ENCODE data around the gene CNTN6.

- TF ChIP-seq, protein P1, sequence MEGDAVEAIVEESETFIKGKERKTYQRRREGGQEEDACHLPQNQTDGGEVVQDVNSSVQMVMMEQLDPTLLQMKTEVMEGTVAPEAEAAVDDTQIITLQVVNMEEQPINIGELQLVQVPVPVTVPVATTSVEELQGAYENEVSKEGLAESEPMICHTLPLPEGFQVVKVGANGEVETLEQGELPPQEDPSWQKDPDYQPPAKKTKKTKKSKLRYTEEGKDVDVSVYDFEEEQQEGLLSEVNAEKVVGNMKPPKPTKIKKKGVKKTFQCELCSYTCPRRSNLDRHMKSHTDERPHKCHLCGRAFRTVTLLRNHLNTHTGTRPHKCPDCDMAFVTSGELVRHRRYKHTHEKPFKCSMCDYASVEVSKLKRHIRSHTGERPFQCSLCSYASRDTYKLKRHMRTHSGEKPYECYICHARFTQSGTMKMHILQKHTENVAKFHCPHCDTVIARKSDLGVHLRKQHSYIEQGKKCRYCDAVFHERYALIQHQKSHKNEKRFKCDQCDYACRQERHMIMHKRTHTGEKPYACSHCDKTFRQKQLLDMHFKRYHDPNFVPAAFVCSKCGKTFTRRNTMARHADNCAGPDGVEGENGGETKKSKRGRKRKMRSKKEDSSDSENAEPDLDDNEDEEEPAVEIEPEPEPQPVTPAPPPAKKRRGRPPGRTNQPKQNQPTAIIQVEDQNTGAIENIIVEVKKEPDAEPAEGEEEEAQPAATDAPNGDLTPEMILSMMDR (conservative IDR thresholded peaks at IDR 0.05; ENCODE audit: low read depth in 2 of 2) = no peak
- no peak for TF ChIP-seq EZH2 (IDR thresholded peaks at IDR 0.05; ENCODE audit: low read depth, unreplicated experiment)
- TF ChIP-seq POLR2AphosphoS5 (IDR thresholded peaks at IDR 0.05; ENCODE audit: low read depth) = no peak
These were observed 79.8 kb downstream of the CNTN6 start for GRCh38 chr3:1172644-1173043.

Measured in GM23338 (cell line).